ENCODE results near the gene CERS6. TPM values are rescaled to one million over a fixed set of nuclear protein-coding genes. Genes with fewer than 3 reads are reported as not detected.
"Not testable (repeated sequence)": the region's sequence is repeated elsewhere in the genome, so short reads cannot be mapped to it uniquely, and the experiment has no call there.

Gene CERS6
- total and polyA plus RNA-seq, 2 of the 8 experiments (the other 6 are each of a cell fraction or from before 2014, with no cell fraction given): 6.8 to 28.2 TPM

DNA sequence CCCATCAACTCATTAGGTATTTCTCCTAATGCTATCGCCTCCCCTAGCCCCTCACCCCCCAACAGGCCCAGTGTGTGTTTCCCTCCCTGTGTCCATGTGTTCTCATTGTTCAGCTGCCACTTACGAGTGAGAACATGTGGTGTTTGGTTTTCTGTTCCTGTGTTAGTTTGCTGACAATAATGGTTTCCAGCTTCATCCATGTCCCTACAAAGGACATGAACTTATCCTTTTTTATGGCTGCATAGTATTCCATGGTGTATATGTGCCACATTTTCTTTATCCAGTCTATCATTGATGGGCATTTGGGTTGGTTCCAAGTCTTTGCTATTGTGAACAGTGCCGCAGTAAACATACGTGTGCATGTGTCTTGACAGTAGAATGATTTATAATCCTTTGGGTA, 35.7 kb downstream of the CERS6 start:
- CTCF ChIA-PET (ENCODE audit: partially characterized antibody): interaction anchor here (0.6 to 4.5 kb wide), 5 partner anchors 9 to 1043 kb away, joined by 3 to 57 read pairs (median 3); no protein-coding TSS in a partner anchor

GRCh38 chr2:168493219-168493618, 37.1 kb downstream of the CERS6 start:
- H2AK5ac ChIP-seq (ENCODE audit: low read depth, low read length); H3K18ac ChIP-seq (ENCODE audit: extremely low read depth, low read length); H3K9me3 ChIP-seq (ENCODE audit: insufficient read depth in 2 of 2, low read depth in 1 of 2, low read length in 1 of 2); H3K4ac ChIP-seq (replicated peaks; ENCODE audit: insufficient read length, low read depth, low read length); H4K5ac ChIP-seq (ENCODE audit: insufficient read length, low read depth, low read length); H3K4me2 ChIP-seq (ENCODE audit: insufficient read depth in 1 of 2, low read depth in 2 of 2, low read length in 2 of 2); FAIRE-seq; H4K20me1 ChIP-seq (replicated peaks in 1 of 2; ENCODE audit: control insufficient read depth in 1 of 2, insufficient read depth in 2 of 2, low read length in 2 of 2); H3K9ac ChIP-seq (replicated peaks in 1 of 4; ENCODE audit: extremely low read depth in 1 of 4, low read depth in 3 of 4, low read length in 3 of 4); H2BK120ac ChIP-seq (replicated peaks; ENCODE audit: low read depth, low read length); H3K4me1 ChIP-seq (replicated peaks in 1 of 4; ENCODE audit: control insufficient read depth in 3 of 4, insufficient read depth in 4 of 4, low read length in 3 of 4); H3K23ac ChIP-seq (ENCODE audit: insufficient read length); DNase-seq (ENCODE audit: low read depth in 1 of 2, low spot score in 2 of 2); H3K14ac ChIP-seq (ENCODE audit: insufficient read length); H2BK5ac ChIP-seq (ENCODE audit: low read depth, low read length); H2AFZ ChIP-seq (ENCODE audit: low read length); H3K56ac ChIP-seq (replicated peaks; ENCODE audit: insufficient read length, low read depth, low read length); H4K8ac ChIP-seq (ENCODE audit: extremely low read depth, insufficient read depth, low read length); H3K79me1 ChIP-seq (ENCODE audit: low read depth, low read length); H3K36me3 ChIP-seq (ENCODE audit: control insufficient read depth in 2 of 4, insufficient read depth in 4 of 4, low read length in 3 of 4); H3K27ac ChIP-seq (ENCODE audit: low read depth, low read length); H3K4me3 ChIP-seq (ENCODE audit: extremely low read depth in 1 of 4, insufficient read depth in 2 of 4, low read depth in 3 of 4, low read length in 4 of 4); H3K23me2 ChIP-seq (ENCODE audit: low read depth, low read length); H2BK15ac ChIP-seq (ENCODE audit: low read length); H2BK12ac ChIP-seq (ENCODE audit: low read depth, low read length); H3K27me3 ChIP-seq (replicated peaks in 1 of 4; ENCODE audit: control insufficient read depth in 3 of 4, extremely low read depth in 1 of 4, insufficient read depth in 3 of 4, low read length in 3 of 4); H4K91ac ChIP-seq (replicated peaks; ENCODE audit: insufficient read length, low read length); H2BK20ac ChIP-seq (ENCODE audit: low read length); POLR2A ChIA-PET (ENCODE audit: partially characterized antibody): not testable (repeated sequence)
- CTCF ChIA-PET (ENCODE audit: partially characterized antibody): interaction anchor here (1.0 to 4.5 kb wide), 13 partner anchors 11 to 332 kb away, joined by 3 to 57 read pairs (median 5); no protein-coding TSS in a partner anchor
- WGBS, 2 experiments (ENCODE audit: extremely low coverage in 1 of 2, insufficient coverage in 1 of 2, insufficient read length in 1 of 2, insufficient replicate concordance in 2 of 2, low coverage in 1 of 2, low lambda C conversion rate in 2 of 2, missing lambda C conversion rate in 1 of 2): 94% methylated on average over 2 of the region's 2 CpGs; no CpG with 5 or more reads in 1 of the 2 experiments
- H3K79me2 ChIP-seq (ENCODE audit: control insufficient read depth in 1 of 2, insufficient read depth in 2 of 2, low read length in 2 of 2): peaks cover 2 to 73% of the 10 kb centered on the region in 2 experiments; a peak in 2 of 4 replicates

More for the DNA sequence above, 35.7 kb downstream of the CERS6 start:
- H3K4me3 ChIP-seq (ENCODE audit: extremely low read depth in 1 of 4, insufficient read depth in 2 of 4, low read depth in 3 of 4, low read length in 4 of 4); H3K18ac ChIP-seq (ENCODE audit: extremely low read depth, low read length); H3K79me1 ChIP-seq (ENCODE audit: low read depth, low read length); H3K27ac ChIP-seq (ENCODE audit: low read depth, low read length); H3K23ac ChIP-seq (ENCODE audit: insufficient read length); H3K4me1 ChIP-seq (replicated peaks in 1 of 4; ENCODE audit: control insufficient read depth in 3 of 4, insufficient read depth in 4 of 4, low read length in 3 of 4); H2BK120ac ChIP-seq (replicated peaks; ENCODE audit: low read depth, low read length); H2AFZ ChIP-seq (ENCODE audit: low read length); H2BK20ac ChIP-seq (ENCODE audit: low read length); H3K9me3 ChIP-seq (ENCODE audit: insufficient read depth in 2 of 2, low read depth in 1 of 2, low read length in 1 of 2); H4K20me1 ChIP-seq (replicated peaks in 1 of 2; ENCODE audit: control insufficient read depth in 1 of 2, insufficient read depth in 2 of 2, low read length in 2 of 2); H3K14ac ChIP-seq (ENCODE audit: insufficient read length); H4K5ac ChIP-seq (ENCODE audit: insufficient read length, low read depth, low read length); H4K91ac ChIP-seq (replicated peaks; ENCODE audit: insufficient read length, low read length); H3K4ac ChIP-seq (replicated peaks; ENCODE audit: insufficient read length, low read depth, low read length); FAIRE-seq; H3K36me3 ChIP-seq (ENCODE audit: control insufficient read depth in 2 of 4, insufficient read depth in 4 of 4, low read length in 3 of 4); H4K8ac ChIP-seq (ENCODE audit: extremely low read depth, insufficient read depth, low read length); H2AK5ac ChIP-seq (ENCODE audit: low read depth, low read length); H3K23me2 ChIP-seq (ENCODE audit: low read depth, low read length); H3K4me2 ChIP-seq (ENCODE audit: insufficient read depth in 1 of 2, low read depth in 2 of 2, low read length in 2 of 2); H3K56ac ChIP-seq (replicated peaks; ENCODE audit: insufficient read length, low read depth, low read length); H2BK5ac ChIP-seq (ENCODE audit: low read depth, low read length); H2BK15ac ChIP-seq (ENCODE audit: low read length); POLR2A ChIA-PET (ENCODE audit: partially characterized antibody); DNase-seq (ENCODE audit: low read depth in 1 of 2, low spot score in 2 of 2); H2BK12ac ChIP-seq (ENCODE audit: low read depth, low read length); H3K9ac ChIP-seq (replicated peaks in 1 of 4; ENCODE audit: extremely low read depth in 1 of 4, low read depth in 3 of 4, low read length in 3 of 4); H3K27me3 ChIP-seq (replicated peaks in 1 of 4; ENCODE audit: control insufficient read depth in 3 of 4, extremely low read depth in 1 of 4, insufficient read depth in 3 of 4, low read length in 3 of 4): not testable (repeated sequence)
- H3K79me2 ChIP-seq (ENCODE audit: control insufficient read depth in 1 of 2, insufficient read depth in 2 of 2, low read length in 2 of 2): peaks cover 2 to 80% of the 10 kb centered on the region in 2 experiments; a peak in 2 of 4 replicates
- WGBS, 2 experiments (ENCODE audit: extremely low coverage in 1 of 2, insufficient coverage in 1 of 2, insufficient read length in 1 of 2, insufficient replicate concordance in 2 of 2, low coverage in 1 of 2, low lambda C conversion rate in 2 of 2, missing lambda C conversion rate in 1 of 2): 93% methylated on average over 4 of the region's 4 CpGs; no CpG with 5 or more reads in 1 of the 2 experiments
